Activated naive CD4-positive, alpha-beta T cell treated with anti-CD3 and anti-CD28 coated beads, Interleukin-2, amount 50 U/mL, for 24 hours (primary cell): ENCODE measurements around the gene TCEA3.

Source experiments
- H3K27ac Mint-ChIP-seq: one replicate; pipeline ENCODE4 v1.8.0; 2021; ENCODE audit warnings: mild to moderate bottlenecking, mixed read lengths
- H3K27me3 Mint-ChIP-seq: one replicate; pipeline ENCODE4 v1.8.0; 2021; ENCODE audit warnings: mixed read lengths
- H3K36me3 Mint-ChIP-seq: one replicate; pipeline ENCODE4 v1.8.0; 2021; ENCODE audit warnings: mixed read lengths
- H3K4me1 Mint-ChIP-seq: one replicate; pipeline ENCODE4 v1.8.0; 2021; ENCODE audit warnings: mixed read lengths
- H3K4me3 Mint-ChIP-seq: one replicate; pipeline ENCODE4 v1.8.0; 2021; ENCODE audit warnings: mild to moderate bottlenecking, mixed read lengths
- H3K9me3 Mint-ChIP-seq: one replicate; pipeline ENCODE4 v1.8.0; 2021; ENCODE audit warnings: mixed read lengths

Gene TCEA3

DNA sequence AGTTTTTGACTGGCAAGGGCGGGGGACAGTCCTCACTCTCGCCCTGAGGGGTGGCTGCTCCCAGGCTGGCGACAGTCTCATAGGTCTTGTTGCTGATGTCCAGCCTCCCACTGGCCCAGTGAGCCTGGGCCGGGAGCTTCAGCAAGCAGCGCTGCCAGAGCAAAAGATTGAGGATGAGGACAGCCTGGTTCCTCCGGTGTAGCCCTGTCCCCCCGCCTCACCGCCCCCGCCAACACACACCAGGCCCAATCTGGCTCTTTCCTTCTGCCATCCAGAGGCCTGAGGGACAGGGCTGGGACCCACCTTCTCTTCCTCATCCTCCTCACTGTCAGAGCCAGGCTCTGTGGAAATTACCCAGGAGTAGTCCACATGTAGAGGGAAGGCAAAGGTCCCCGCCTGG lies 8.6 kb upstream of the TCEA3 start:
- Mint-ChIP-seq H3K9me3 (no peaks in the 10 kb centered on the region), H3K4me1 (peaks cover 5% of the 10 kb centered on the region), H3K36me3 (no peaks in the 10 kb centered on the region), H3K27me3 (no peaks in the 10 kb centered on the region), H3K27ac (no peak overlapping the region), H3K4me3 (no peak overlapping the region)

DNA sequence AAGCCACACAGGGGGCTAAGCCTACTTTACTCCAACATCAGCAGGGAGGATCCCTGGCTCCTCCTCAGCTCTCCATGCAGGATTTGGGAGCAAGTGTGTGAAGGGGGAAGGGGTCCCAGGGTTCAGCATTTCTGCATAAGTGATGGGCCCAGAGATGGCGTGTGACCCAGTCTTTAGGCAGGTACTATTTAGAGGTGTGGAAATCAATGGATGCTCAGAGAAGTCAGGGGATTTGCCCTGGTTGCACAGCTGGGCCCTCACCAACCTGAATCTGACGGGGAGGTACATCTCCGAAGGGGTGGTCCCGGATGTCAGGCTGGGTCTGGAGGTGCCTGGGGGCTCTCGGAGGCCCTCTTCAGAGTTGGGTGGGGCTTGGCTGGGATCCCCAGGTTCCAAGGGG lies 6.9 kb upstream of the TCEA3 start:
- Mint-ChIP-seq H3K4me1 (no peaks in the 10 kb centered on the region), H3K27me3 (no peaks in the 10 kb centered on the region), H3K27ac (no peak overlapping the region), H3K9me3 (no peaks in the 10 kb centered on the region), H3K36me3 (no peaks in the 10 kb centered on the region), H3K4me3 (no peak overlapping the region)

DNA sequence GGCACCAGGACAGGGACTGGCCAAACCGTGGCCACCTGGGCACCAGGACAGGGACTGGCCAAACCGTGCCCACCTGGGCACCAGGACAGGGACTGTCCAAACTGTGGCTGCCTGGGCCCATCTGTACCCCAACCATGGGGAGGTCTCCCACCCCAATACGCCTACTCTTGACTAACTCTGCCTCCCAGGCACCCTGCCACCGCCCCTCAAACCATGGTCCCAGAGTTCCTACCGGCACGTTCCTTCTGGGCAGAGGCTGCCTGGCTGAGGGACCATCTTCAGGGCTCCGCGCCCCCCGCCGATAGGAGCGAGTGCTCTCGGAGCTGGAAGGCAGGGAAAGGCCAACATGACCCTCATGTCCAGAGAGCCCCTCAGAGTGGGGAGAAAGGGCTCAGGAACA lies 6.3 kb upstream of the TCEA3 start:
- H3K9me3 Mint-ChIP-seq = no peaks in the 10 kb centered on the region
- no peaks in the 10 kb centered on the region for H3K27me3 Mint-ChIP-seq
- H3K36me3 Mint-ChIP-seq = no peaks in the 10 kb centered on the region
- H3K4me1 Mint-ChIP-seq = no peaks in the 10 kb centered on the region
- H3K4me3 Mint-ChIP-seq = no peak overlapping the region
- no peak overlapping the region for H3K27ac Mint-ChIP-seq

DNA sequence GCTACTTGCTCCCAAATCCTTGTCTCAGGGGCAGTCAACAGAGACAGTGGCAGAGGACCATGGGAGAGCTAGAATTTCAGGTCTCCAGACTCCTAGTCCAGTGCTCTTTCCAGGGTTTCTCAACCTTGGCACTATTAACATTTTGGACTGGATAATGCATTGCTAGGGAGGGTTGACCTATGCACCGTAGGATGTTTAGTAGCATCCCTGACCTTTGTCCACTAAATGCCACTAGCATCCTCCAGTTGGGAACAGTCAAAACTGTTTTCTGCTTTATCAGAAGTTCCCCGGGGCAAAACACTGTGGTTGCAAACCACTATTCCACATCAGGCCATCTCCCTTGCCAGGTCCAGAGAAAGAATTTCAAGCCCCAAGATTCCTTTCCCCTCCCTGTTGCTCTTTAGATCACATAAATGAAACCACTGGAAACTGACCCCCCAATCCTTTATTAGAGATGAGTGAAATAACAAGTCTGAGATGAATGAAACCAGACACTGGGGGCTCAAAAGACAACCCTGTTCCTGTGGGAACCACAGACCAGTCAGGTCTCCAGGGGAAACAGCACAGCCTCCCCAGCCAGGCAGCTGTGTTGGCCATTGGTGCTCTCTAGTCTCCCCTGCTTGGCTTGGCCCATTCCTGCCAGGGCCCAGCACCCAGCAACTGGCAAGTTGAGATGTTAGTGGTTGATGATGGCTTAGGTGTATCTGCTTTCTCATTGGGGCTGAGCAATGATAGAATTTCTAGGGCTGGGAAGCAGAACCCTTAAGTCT lies 3.8 kb upstream of the TCEA3 start:
- no peak overlapping the region for H3K4me3 Mint-ChIP-seq
- H3K27ac Mint-ChIP-seq = no peak overlapping the region
- H3K4me1 Mint-ChIP-seq = peaks cover 6% of the 10 kb centered on the region
- no peaks in the 10 kb centered on the region for H3K27me3 Mint-ChIP-seq
- H3K9me3 Mint-ChIP-seq = no peaks in the 10 kb centered on the region
- no peaks in the 10 kb centered on the region for H3K36me3 Mint-ChIP-seq

DNA sequence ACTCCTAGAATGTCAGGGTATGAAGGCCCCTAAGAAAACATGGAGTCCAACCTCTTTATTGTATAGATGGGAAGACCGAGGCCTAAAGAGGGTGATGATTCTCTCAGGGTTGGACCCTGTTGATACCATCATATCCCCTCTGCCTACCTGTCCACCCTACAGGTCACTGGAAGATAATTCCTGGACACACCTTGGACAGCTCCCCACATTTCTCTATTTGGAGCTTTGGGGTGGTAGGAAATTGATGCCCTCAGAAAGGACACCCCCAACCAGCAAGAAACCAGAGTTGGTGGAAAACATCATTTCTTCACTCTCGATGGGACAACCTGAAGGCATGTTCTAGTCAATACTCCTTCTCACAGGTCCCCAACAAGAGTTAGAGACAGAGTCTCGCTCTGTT lies 3.0 kb upstream of the TCEA3 start:
- no peak overlapping the region for H3K27ac Mint-ChIP-seq
- H3K27me3 Mint-ChIP-seq = no peaks in the 10 kb centered on the region
- H3K4me1 Mint-ChIP-seq = peaks cover 14% of the 10 kb centered on the region
- H3K9me3 Mint-ChIP-seq = no peaks in the 10 kb centered on the region
- H3K36me3 Mint-ChIP-seq = no peaks in the 10 kb centered on the region
- H3K4me3 Mint-ChIP-seq = no peak overlapping the region

DNA sequence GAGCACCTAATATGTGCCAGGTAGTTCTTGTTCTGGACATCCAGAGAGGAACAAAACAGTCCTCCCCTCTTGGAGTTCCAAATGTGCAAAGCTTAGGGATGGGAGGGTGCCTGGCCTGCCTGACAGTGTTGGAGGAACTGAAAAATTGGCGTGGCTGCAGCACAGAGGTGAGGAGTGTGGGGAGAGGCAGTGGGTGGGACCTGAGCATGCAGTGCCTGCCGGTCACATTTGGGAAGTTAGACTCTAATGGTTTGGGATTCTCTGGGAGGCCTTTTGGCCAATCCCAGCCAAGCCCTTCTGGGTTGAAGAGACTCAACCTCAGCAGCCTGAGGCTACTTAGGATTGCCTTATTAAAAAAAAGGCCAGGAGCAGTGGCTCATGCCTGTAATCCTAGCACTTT lies 2.3 kb upstream of the TCEA3 start:
- H3K27me3 Mint-ChIP-seq = no peaks in the 10 kb centered on the region
- H3K4me3 Mint-ChIP-seq = no peak overlapping the region
- no peaks in the 10 kb centered on the region for H3K9me3 Mint-ChIP-seq
- H3K27ac Mint-ChIP-seq = no peak overlapping the region
- no peaks in the 10 kb centered on the region for H3K36me3 Mint-ChIP-seq
- H3K4me1 Mint-ChIP-seq = peaks cover 21% of the 10 kb centered on the region

DNA sequence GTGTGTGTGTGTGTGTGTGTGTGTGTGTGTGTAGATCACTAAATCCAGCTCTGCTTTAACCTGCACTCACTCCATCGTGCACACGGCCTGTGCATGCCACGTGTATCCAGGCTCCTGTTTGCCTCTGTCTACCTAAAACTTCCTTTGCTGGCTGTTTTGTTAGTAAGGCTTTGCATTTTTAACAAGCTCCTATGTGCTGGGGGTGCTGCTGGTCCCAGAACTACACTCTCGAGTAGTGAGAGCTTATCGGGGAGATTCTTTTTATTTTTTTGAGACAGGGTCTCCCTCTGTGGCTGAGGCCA lies 596 bp upstream of the TCEA3 start:
- Mint-ChIP-seq H3K36me3 (no peaks in the 10 kb centered on the region), H3K9me3 (no peaks in the 10 kb centered on the region), H3K27ac (no peak overlapping the region), H3K27me3 (no peaks in the 10 kb centered on the region), H3K4me1 (peaks cover 29% of the 10 kb centered on the region), H3K4me3 (peak overlapping the region; percentile 73)

DNA sequence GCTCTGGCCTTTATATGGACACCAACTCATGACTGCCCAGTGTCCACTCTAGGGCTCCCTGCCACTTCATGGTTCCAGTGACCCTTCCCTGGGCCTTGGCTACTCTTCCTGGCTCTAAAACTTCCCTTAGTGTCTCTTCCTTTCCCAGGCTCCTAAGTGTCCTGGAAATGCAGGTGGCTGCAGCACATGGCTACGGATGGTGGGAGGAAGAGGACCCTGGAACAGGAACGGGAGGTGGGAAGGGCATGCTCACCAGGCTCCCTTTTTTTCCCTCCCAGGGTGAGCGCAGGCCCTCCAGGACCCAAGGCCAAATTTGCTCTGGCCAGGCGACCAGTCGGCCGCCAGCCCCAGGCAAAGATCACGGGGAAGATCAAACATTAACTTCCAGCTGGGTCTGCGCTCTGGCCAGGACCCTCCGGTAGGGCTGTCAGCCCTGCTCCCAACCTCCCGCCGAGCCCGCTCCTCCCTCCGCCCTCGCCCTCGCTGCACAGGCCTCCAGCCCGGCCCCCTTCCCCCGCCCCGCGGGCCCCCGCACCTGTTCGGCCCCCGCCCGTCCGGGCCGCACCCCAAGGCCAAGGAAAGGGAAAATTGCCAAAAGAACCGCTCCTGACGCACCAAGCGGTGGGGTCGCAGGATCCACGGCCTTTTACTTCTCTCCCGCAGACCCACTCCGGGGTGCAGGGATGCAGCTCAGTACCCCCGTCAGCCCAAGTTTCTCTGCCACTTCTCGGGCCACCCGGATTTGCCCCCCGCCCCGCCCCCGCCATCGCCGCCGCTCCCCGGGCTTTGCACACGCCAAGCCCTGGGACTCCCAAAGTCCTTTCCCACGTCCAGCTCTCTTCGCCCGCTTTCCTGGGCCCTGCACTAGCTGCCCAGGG lies 894 bp downstream of the TCEA3 start:
- no peaks in the 10 kb centered on the region for H3K36me3 Mint-ChIP-seq
- no peaks in the 10 kb centered on the region for H3K9me3 Mint-ChIP-seq
- H3K4me1 Mint-ChIP-seq = peaks cover 33% of the 10 kb centered on the region
- no peaks in the 10 kb centered on the region for H3K27me3 Mint-ChIP-seq
- peak overlapping the region; percentile 86 for H3K4me3 Mint-ChIP-seq
- peak overlapping the region; percentile 86 for H3K27ac Mint-ChIP-seq

DNA sequence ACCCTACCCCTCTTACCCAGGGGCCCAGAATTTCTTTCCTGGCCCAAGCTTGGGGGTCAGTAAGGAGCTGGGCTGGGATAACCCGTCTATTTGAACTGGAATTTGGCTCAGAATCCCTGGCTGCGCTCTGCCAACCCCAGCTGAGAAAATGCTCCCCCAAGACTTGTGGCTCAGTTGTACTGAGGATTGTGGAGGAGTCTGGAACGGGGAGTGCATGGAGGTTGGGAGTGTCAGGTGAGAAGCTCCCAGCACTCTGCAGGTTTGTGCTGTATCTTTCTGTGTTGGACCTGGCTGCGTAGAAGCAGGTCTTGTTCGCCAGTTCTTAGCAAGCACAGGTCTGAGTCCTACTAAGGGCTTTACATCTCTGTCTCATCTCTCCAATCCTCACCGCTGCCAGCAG lies 1.6 kb downstream of the TCEA3 start:
- no peaks in the 10 kb centered on the region for H3K9me3 Mint-ChIP-seq
- H3K27me3 Mint-ChIP-seq = no peaks in the 10 kb centered on the region
- peaks cover 33% of the 10 kb centered on the region for H3K4me1 Mint-ChIP-seq
- H3K4me3 Mint-ChIP-seq = peak overlapping the region; percentile 86
- H3K27ac Mint-ChIP-seq = peak overlapping the region; percentile 86
- no peaks in the 10 kb centered on the region for H3K36me3 Mint-ChIP-seq

DNA sequence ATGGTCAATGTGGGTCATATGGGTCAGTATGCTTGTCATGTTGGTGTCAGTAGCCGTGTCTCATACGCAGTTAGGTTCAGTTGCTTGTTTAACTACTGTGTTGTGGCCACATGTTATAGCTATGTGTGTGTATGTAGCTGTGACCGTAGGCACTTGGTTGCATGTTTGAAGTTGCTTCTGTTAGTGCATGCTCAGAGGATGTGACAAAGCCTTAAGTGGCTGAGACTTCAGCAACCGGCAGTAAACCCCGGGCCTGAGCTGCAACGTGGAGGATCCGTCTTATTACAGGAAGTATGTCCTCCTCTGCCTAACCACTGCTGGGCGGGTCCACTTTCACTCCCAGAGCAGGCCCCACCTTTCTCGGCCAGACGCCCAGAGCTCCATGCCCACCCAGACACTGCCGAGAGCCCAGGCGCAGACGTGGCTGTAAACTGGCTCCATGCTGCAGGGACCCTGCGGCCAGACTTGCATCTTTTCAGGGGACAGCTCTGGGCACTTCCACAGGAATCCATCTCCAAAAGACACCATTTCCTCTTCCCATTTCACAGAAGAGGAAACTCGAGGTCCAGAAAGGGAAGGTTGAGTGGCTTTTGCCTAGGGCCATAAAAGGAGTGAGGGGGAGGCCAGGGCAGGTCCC lies 2.2 kb downstream of the TCEA3 start:
- no peaks in the 10 kb centered on the region for H3K27me3 Mint-ChIP-seq
- no peak overlapping the region for H3K27ac Mint-ChIP-seq
- peak overlapping the region; percentile 86 for H3K4me3 Mint-ChIP-seq
- H3K9me3 Mint-ChIP-seq = no peaks in the 10 kb centered on the region
- H3K36me3 Mint-ChIP-seq = no peaks in the 10 kb centered on the region
- H3K4me1 Mint-ChIP-seq = peaks cover 33% of the 10 kb centered on the region

DNA sequence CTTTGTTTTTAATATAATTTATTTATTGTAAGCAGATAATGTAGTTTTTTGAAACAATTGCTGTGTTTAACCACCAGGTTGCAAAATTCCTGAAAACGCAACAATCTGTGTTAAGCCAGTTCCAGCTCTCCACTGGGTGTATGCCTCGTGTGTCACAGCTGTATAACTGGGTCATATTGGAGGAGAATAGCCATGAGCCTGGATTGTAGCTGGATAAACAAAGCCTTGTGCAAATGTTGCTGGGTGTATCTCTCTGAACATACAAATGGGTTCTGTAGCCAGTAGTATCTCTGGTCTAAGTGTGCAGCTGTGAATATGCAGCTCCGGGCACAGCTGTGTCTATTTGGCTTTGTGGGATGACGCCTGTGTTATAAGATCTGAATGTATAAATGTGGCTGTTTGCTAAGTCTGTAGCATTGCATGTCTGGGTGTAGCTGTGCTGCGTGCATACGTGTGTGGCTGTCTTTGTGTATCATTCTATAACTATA lies 2.8 kb downstream of the TCEA3 start:
- Mint-ChIP-seq H3K36me3 (no peaks in the 10 kb centered on the region), H3K27me3 (no peaks in the 10 kb centered on the region), H3K4me1 (peaks cover 33% of the 10 kb centered on the region), H3K4me3 (no peak overlapping the region), H3K27ac (no peak overlapping the region), H3K9me3 (no peaks in the 10 kb centered on the region)

DNA sequence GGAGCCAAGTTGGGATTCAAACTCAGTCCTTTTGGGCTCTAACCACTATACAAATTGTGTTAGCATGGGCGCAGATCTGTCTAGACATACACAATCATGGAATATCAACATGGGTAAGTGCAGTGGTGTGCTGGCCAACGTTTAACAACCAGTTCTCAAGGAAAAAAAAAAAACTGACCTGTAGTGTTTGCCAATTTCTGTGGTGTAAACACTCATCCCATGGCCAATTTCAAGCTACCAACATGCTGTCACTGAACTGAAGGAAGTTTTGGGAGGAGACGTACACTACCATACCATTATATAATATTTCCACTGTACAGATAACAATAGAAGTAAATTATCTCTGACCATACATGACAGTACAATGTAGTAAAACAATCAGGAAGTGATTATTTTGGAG lies 3.2 kb downstream of the TCEA3 start:
- no peak overlapping the region for H3K4me3 Mint-ChIP-seq
- no peaks in the 10 kb centered on the region for H3K36me3 Mint-ChIP-seq
- no peaks in the 10 kb centered on the region for H3K9me3 Mint-ChIP-seq
- no peak overlapping the region for H3K27ac Mint-ChIP-seq
- H3K27me3 Mint-ChIP-seq = no peaks in the 10 kb centered on the region
- peaks cover 33% of the 10 kb centered on the region for H3K4me1 Mint-ChIP-seq

DNA sequence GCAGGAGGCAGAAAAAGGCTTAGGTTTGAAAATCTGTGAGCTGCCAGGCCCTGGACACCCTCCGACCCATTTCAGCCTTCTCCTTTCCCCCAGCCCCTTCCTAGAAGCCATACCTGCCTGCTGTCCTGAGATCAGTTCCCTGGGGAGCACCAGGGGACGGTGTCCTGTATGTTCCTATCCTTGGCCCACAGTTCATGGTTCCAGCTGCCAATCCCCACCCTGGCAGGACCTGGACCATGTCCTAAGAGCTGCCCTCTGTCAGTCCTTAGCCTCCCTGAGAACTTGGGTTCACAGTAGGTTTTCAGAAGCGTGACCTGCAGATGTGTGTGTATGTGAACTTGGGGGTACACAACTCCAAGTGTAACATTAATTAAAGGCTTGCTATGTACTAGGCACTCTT lies 3.8 kb downstream of the TCEA3 start:
- H3K4me3 Mint-ChIP-seq = no peak overlapping the region
- peaks cover 33% of the 10 kb centered on the region for H3K4me1 Mint-ChIP-seq
- H3K27me3 Mint-ChIP-seq = no peaks in the 10 kb centered on the region
- no peaks in the 10 kb centered on the region for H3K36me3 Mint-ChIP-seq
- H3K9me3 Mint-ChIP-seq = no peaks in the 10 kb centered on the region
- H3K27ac Mint-ChIP-seq = no peak overlapping the region

DNA sequence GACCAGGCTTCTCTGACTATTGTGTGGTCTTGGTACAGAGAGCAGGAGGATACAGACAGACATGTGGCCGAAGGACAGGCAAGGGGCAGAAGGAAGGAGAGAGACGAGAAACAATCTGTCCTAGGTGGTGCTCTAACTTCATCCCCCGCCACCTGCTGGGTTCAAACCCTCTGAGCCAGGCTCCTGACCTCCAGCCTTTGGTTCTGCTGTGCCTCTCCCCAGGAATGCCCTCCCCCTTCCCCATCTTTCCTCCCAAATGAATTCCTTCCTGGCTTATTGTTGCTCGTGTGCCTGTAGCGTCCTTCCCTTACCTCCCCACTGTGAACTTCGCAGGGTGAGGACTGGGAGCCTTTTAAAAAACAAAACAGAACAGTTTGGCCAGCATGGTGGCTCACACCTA lies 5.4 kb downstream of the TCEA3 start:
- Mint-ChIP-seq H3K9me3 (no peaks in the 10 kb centered on the region), H3K27me3 (no peaks in the 10 kb centered on the region), H3K4me3 (no peak overlapping the region), H3K27ac (no peak overlapping the region), H3K36me3 (no peaks in the 10 kb centered on the region), H3K4me1 (peaks cover 32% of the 10 kb centered on the region)

DNA sequence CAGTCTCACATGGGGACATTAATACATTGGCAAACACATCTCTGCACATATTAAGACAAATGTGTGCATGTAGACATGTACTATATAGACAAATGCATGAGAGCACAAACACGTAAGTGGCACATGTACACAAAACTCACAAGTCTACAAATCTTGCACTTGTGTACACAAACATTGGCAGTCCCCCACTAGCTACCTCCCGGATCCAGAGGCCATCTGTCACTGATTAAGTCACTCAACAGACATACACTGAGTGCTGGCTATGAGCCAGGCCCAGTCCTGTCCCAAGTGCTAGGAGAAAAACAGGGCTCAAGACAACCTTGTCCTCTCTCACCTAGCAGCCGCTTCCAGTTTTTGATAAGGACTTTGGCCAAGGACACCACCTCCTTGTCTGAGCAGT lies 7.0 kb downstream of the TCEA3 start:
- Mint-ChIP-seq H3K9me3 (no peaks in the 10 kb centered on the region), H3K4me3 (no peak overlapping the region), H3K27me3 (no peaks in the 10 kb centered on the region), H3K36me3 (no peaks in the 10 kb centered on the region), H3K4me1 (peaks cover 19% of the 10 kb centered on the region), H3K27ac (no peak overlapping the region)

DNA sequence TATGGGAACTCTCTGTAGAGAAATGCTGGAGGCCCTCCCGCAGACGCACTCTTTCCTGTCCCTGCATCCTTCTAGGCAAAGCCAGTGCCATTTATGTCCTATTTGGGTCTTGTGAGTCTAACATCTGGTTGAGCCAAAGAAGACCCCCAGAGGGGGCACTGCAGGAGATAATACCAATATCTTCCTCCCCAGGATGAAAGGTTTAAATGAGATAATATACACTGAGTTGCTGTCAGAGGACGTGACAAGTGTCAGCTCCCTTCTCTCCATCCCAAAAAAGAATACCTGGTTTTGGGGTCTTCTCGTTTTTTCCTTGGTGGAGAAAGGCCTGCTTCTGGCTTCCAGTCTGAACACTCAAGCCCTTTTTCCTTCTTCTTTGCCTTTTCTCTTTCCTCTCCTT lies 7.6 kb downstream of the TCEA3 start:
- no peak overlapping the region for H3K27ac Mint-ChIP-seq
- no peak overlapping the region for H3K4me3 Mint-ChIP-seq
- H3K4me1 Mint-ChIP-seq = peaks cover 13% of the 10 kb centered on the region
- H3K27me3 Mint-ChIP-seq = no peaks in the 10 kb centered on the region
- H3K9me3 Mint-ChIP-seq = no peaks in the 10 kb centered on the region
- no peaks in the 10 kb centered on the region for H3K36me3 Mint-ChIP-seq
